ENCODE results near the gene FBN1. TPM values are rescaled to one million over a fixed set of nuclear protein-coding genes. Genes with fewer than 3 reads are reported as not detected.
A peak's percentile ranks its signal among the peaks of the same experiment; 100 is the strongest.

FBN1 gene
- total and polyA plus RNA-seq, 8 donors: 4.7 to 384 (median 42.6) TPM

DNA sequence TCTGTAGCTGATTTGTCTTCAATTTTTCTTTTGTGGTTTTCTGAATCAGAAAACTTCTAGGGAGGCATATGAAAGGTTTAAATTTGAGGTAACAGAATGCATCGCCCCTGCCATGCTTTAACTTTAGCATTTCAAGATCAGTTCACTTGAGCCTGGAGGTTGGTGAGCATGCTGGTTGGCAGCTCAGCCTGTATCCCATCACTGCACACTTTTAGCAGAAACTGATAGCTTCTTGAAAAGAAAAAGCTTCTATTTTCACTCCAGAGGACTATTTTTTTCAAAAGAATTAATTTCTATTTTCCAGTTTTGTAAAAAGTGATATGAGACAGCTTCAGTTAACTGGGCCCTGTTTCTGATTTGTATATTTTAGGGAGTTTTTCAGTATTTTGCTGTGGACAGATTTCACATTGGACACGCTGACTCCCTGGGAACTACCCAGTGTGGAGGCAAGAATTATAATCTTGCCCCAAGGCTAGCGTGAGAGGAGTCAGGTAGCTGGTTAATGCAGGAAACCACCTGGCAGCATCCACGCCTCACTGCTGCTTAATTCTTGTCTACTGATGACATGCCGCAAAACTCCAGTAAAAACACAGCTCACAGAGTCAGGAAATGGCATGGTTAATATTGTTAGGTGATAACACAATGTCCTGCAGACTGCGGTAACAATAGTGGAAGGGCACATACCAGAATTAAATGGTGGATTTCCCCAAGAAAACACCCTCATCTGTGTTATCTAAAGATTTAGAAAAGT is 242.9 kb downstream of the FBN1 start:
- intact Hi-C loops (cut with DNase I; ENCODE audit: low total_unique reads): no loop called here
- Histone ChIP-seq H3K9me3 (no peaks in the 10 kb centered on the region), H3K36me3 (no peaks in the 10 kb centered on the region), H3K27ac (no peak overlapping the region), H3K27me3 (no peaks in the 10 kb centered on the region), H3K4me1 (peaks cover 0 to 8% (median 3%) of the 10 kb centered on the region in 4 donors), H3K4me3 (no peak overlapping the region)
- TF ChIP-seq, protein P1, sequence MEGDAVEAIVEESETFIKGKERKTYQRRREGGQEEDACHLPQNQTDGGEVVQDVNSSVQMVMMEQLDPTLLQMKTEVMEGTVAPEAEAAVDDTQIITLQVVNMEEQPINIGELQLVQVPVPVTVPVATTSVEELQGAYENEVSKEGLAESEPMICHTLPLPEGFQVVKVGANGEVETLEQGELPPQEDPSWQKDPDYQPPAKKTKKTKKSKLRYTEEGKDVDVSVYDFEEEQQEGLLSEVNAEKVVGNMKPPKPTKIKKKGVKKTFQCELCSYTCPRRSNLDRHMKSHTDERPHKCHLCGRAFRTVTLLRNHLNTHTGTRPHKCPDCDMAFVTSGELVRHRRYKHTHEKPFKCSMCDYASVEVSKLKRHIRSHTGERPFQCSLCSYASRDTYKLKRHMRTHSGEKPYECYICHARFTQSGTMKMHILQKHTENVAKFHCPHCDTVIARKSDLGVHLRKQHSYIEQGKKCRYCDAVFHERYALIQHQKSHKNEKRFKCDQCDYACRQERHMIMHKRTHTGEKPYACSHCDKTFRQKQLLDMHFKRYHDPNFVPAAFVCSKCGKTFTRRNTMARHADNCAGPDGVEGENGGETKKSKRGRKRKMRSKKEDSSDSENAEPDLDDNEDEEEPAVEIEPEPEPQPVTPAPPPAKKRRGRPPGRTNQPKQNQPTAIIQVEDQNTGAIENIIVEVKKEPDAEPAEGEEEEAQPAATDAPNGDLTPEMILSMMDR (IDR thresholded peaks at IDR 0.05): no peak
- TF ChIP-seq EP300 (IDR thresholded peaks at IDR 0.05) (no peak), POLR2A (IDR thresholded peaks at IDR 0.05) (no peak), POLR2AphosphoS5 (IDR thresholded peaks at IDR 0.05) (no peak)
- WGBS, 5 donors: 82 to 89% (median 86%) methylated on average over 6 of the region's 6 CpGs
- no peak for DNase-seq

DNA sequence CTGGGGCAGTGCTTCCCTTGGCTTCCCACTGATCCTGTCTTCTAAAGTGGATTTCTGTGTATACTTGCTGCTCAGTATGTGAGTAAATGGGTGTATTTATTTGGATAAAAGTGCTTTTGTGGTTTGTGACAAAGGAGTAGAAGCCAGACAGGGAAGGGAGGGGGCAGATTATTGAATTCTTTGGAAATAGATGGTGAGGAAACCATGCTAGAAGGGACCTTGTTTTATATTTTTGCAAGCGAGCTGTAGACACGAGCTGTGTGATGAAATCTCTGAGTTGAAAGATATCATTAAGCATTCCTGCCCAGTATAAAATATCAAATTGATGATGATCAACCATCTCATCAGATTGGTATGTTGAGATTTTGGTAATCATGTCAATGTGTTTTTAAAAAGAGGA is 245.4 kb downstream of the FBN1 start:
- no peak overlapping the region for H3K27ac ChIP-seq
- 58 to 83% (median 75%) methylated on average over 2 of the region's 2 CpGs for WGBS, 5 donors
- no peaks in the 10 kb centered on the region for H3K36me3 ChIP-seq
- no peak overlapping the region for H3K4me3 ChIP-seq
- TF ChIP-seq, protein P1 (IDR thresholded peaks at IDR 0.05): no peak
- TF ChIP-seq POLR2AphosphoS5 (IDR thresholded peaks at IDR 0.05): no peak
- no peak for TF ChIP-seq POLR2A (IDR thresholded peaks at IDR 0.05)
- no peak for TF ChIP-seq EP300 (IDR thresholded peaks at IDR 0.05)
- no peaks in the 10 kb centered on the region for H3K9me3 ChIP-seq
- peaks cover 0 to 20% (median 5%) of the 10 kb centered on the region in 4 donors for H3K4me1 ChIP-seq
- no peaks in the 10 kb centered on the region for H3K27me3 ChIP-seq
- intact Hi-C loops (cut with DNase I; ENCODE audit: low total_unique reads): no loop called here
- DNase-seq: no peak

DNA sequence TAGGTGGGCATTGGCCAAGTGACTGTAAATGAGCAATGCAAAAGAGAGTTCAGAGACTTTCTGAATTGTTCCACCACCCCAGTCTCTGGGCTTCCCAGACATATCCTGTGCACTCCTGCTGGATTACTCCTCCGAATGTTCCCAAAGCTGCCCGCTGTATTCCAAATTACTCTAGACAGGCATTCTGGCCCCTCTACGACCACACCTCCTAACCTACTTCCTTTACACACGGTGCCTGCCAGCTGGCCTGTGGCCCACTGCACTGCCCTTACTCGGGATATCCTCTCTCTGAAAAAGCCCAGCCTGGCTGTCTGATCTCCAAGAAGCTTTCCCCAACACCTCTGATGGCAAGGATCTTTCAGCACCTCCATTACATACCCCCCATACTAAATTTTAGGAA is 247.7 kb downstream of the FBN1 start:
- H3K9me3 ChIP-seq: no peaks in the 10 kb centered on the region
- TF ChIP-seq, protein P1 (IDR thresholded peaks at IDR 0.05): no peak
- TF ChIP-seq POLR2AphosphoS5 (IDR thresholded peaks at IDR 0.05) (no peak), POLR2A (IDR thresholded peaks at IDR 0.05) (no peak), EP300 (IDR thresholded peaks at IDR 0.05) (no peak)
- no peaks in the 10 kb centered on the region for H3K27me3 ChIP-seq
- intact Hi-C loops (cut with DNase I; ENCODE audit: low total_unique reads): no loop called here
- DNase-seq: peak; percentile 50 to 67
- H3K27ac ChIP-seq: no peak overlapping the region
- H3K4me1 ChIP-seq: peaks cover 11 to 41% (median 20%) of the 10 kb centered on the region in 4 donors
- no peak overlapping the region for H3K4me3 ChIP-seq
- WGBS, 5 donors: 21 to 33% (median 27%) methylated on average over 5 of the region's 5 CpGs
- H3K36me3 ChIP-seq: no peaks in the 10 kb centered on the region

DNA sequence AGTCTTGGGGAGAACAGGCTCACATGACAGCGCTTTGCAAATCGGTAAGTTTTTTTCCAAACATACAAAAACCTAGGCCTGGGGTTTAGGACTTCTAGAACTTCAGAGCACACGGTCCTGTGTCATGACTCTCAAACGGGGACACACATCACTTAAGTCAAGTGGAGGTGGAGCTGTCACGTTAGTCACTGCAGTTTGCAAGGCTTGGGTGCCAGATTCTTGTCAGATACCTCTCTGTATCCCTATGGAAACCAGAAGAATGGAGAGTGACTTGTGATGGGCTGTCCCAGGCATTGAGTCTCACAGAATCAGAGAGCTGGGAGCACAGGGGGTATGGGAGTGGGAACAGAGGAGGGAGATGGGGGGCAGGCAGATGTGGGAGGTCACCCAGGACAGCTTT is 249.5 kb downstream of the FBN1 start:
- TF ChIP-seq POLR2AphosphoS5 (IDR thresholded peaks at IDR 0.05) (no peak), EP300 (IDR thresholded peaks at IDR 0.05) (no peak), POLR2A (IDR thresholded peaks at IDR 0.05) (no peak)
- TF ChIP-seq, protein P1 (IDR thresholded peaks at IDR 0.05): no peak
- Histone ChIP-seq H3K9me3 (no peaks in the 10 kb centered on the region), H3K27ac (peak overlapping the region in 1 of 5 donors; percentile 69), H3K27me3 (no peaks in the 10 kb centered on the region), H3K36me3 (no peaks in the 10 kb centered on the region), H3K4me3 (no peak overlapping the region), H3K4me1 (peaks cover 11 to 50% (median 27%) of the 10 kb centered on the region in 4 donors)
- no peak for DNase-seq
- intact Hi-C loops (cut with DNase I; ENCODE audit: low total_unique reads): no loop called here
- 70 to 92% (median 81%) methylated on average over 5 of the region's 5 CpGs for WGBS, 5 donors
